Panc1 (cell line): ENCODE results near the gene RSPO4. TPM values are rescaled to one million over a fixed set of nuclear protein-coding genes. Genes with fewer than 3 reads are reported as not detected.

ENCODE experiments used
- ATAC-seq: fragments of 200-7000 bp; cut with Tn5 transposase; 2 replicates; pipeline ENCODE4 v1.9.1; 2020; ENCODE audit warnings: mild to moderate bottlenecking, moderate library complexity
- BruUV-seq: library from RNA; stranded (reverse); fragments of 400-500 nt; replicated peaks from 2 replicates; lab custom pipeline; 2021; lab: Mats Ljungman, UMichigan
- CTCF ChIA-PET: fragments of 300-600 bp; sonication (Branson Sonifier 250); formaldehyde crosslinking; loops from one replicate; lab custom pipeline; 2022; ENCODE audit warnings: antibody characterized with exemption; lab: Charles Lee
- POLR2A ChIA-PET: fragments of 300-600 bp; sonication (Branson Sonifier 250); formaldehyde crosslinking; loops from one replicate; lab custom pipeline; 2022; ENCODE audit warnings: antibody characterized with exemption; lab: Charles Lee
- DNase-seq: peaks from one replicate; pipeline ENCODE4 v3.0.0-alpha.2; 2010; ENCODE audit warnings: low read depth, low spot score
- H3K27ac ChIP-seq: 2 replicates; pipeline ENCODE4 v1.5.1; 2011; ENCODE audit warnings: mild to moderate bottlenecking, low read length, inconsistent platforms
- H3K27me3 ChIP-seq: fragments of 200-500 bp; sonication (Bioruptor generic); 2 replicates; pipeline ENCODE4 v1.6.0; 2014; ENCODE audit warnings: low read length, inconsistent platforms; ENCODE audit not compliant: control insufficient read depth, insufficient read depth
- H3K36me3 ChIP-seq: fragments of 200-500 bp; sonication (Bioruptor generic); 2 replicates; pipeline ENCODE4 v1.5.1; 2014; ENCODE audit warnings: inconsistent platforms, mild to moderate bottlenecking, low read length, moderate library complexity; ENCODE audit not compliant: control insufficient read depth, insufficient read depth
- H3K4me1 ChIP-seq: 2 replicates; pipeline ENCODE4 v1.5.1; 2011; ENCODE audit warnings: inconsistent platforms, mild to moderate bottlenecking, low read length, moderate library complexity; ENCODE audit not compliant: control insufficient read depth, insufficient read depth
- H3K4me3 ChIP-seq, 2 experiments: 2 replicates each; pipeline ENCODE4 v1.5.1; 2011 to 2012; ENCODE audit warnings: low read depth in 2 of 2, low read length in 2 of 2, mild to moderate bottlenecking in 2 of 2, inconsistent platforms in 1 of 2, moderate library complexity in 1 of 2
- H3K9me3 ChIP-seq: fragments of 200-500 bp; sonication (Bioruptor generic); 2 replicates; pipeline ENCODE4 v1.5.1; 2014; ENCODE audit warnings: low read depth, mild to moderate bottlenecking, inconsistent platforms, low read length, moderate library complexity; ENCODE audit not compliant: control insufficient read depth, insufficient read depth
- CTCF ChIP-seq: fragments of 450-650 bp; IDR thresholded peaks from 2 replicates; pipeline ENCODE4 v1.5.1; 2017; ENCODE audit warnings: mild to moderate bottlenecking
- POLR2AphosphoS5 ChIP-seq: IDR thresholded peaks from 2 replicates; pipeline ENCODE4 v1.6.1; 2012; ENCODE audit warnings: mild to moderate bottlenecking, low read depth, low read length, moderate library complexity
- REST ChIP-seq, 2 experiments: IDR thresholded peaks; 2 replicates each; pipeline ENCODE4 v1.6.1; 2011 to 2012; ENCODE audit warnings: low read depth in 2 of 2, control low read depth in 1 of 2, low read length in 1 of 2, mild to moderate bottlenecking in 1 of 2, moderate library complexity in 1 of 2; ENCODE audit not compliant: insufficient read depth in 1 of 2
- SIN3A ChIP-seq: IDR thresholded peaks from 2 replicates; pipeline ENCODE4 v1.6.1; 2012; ENCODE audit warnings: low read depth, mild to moderate bottlenecking, low read length, moderate library complexity, borderline replicate concordance; ENCODE audit not compliant: insufficient read depth
- TCF7L2 ChIP-seq: IDR thresholded peaks from 2 replicates; pipeline ENCODE4 v1.6.1; 2011; ENCODE audit warnings: mild to moderate bottlenecking, low read depth, low read length, inconsistent platforms
- in situ Hi-C: cut with HindIII; loops from 2 replicates; pipeline ENCODE4 v1.10.0; 2016; ENCODE audit warnings: low sequenced_read_pairs, low pct_unique_long_range_greater_than_20kb
- intact Hi-C: fragments of 100-400 bp; cut with micrococcal nuclease; formaldehyde crosslinking; loops from one replicate; pipeline ENCODE4 v1.10.0; 2022; ENCODE audit not compliant: unreplicated experiment
- total RNA-seq: library from RNA; stranded (reverse); gene quantifications from one replicate; pipeline ENCODE4 v1.2.1, GENCODE V29; 2021; ENCODE audit not compliant: unreplicated experiment

RSPO4 gene
- total RNA-seq, 1 experiment from 2014 or later = 0.54 TPM

GRCh38 chr20:955656-956055 is 46.5 kb downstream of the RSPO4 start:
- in situ Hi-C loops = no loop called here
- POLR2A ChIA-PET = no interaction called here
- DNase-seq (no peak), ATAC-seq (no peak)
- TF ChIP-seq CTCF = no peak
- TF ChIP-seq REST (IDR thresholded peaks at IDR 0.05; ENCODE audit: insufficient read depth in 1 of 2, low read depth in 2 of 2, low read length in 1 of 2) = no peak
- no peak for TF ChIP-seq SIN3A
- no peak for TF ChIP-seq TCF7L2
- no peak for TF ChIP-seq POLR2AphosphoS5
- Histone ChIP-seq H3K36me3 (no peaks in the 10 kb centered on the region), H3K27me3 (0 out of 2 replicates have a peak, but pooled peaks cover 9% of the 10 kb centered on the region), H3K9me3 (no peaks in the 10 kb centered on the region), H3K4me1 (no peaks in the 10 kb centered on the region; the same call in 1 of the 2 replicates), H3K4me3 (no peak overlapping the region), H3K27ac (no peak overlapping the region)
- no TSS peak for BruUV-seq
- CTCF ChIA-PET = interaction anchor here (0.7 to 5.3 kb wide), 3 partner anchors 122 to 153 kb away, joined by 3 to 50 read pairs (median 3); no protein-coding TSS in a partner anchor
- intact Hi-C loops = loop anchor here (1.0 to 5.0 kb wide), 2 partner anchors 139 to 152 kb away; no protein-coding TSS in a partner anchor

GRCh38 chr20:955111-955510 is 47.0 kb downstream of the RSPO4 start:
- no peak overlapping the region for H3K4me3 ChIP-seq
- 0 out of 2 replicates have a peak, but pooled peaks cover 9% of the 10 kb centered on the region for H3K27me3 ChIP-seq
- in situ Hi-C loops = no loop called here
- ChIA-PET CTCF (interaction anchor here (0.7 to 5.3 kb wide), 3 partner anchors 121 to 230 kb away, joined by 3 to 50 read pairs (median 4); no protein-coding TSS in a partner anchor), POLR2A (no interaction called here)
- no peaks in the 10 kb centered on the region; the same call in 1 of the 2 replicates for H3K4me1 ChIP-seq
- ATAC-seq = no peak
- no peaks in the 10 kb centered on the region for H3K9me3 ChIP-seq
- no peak for DNase-seq
- intact Hi-C loops = loop anchor here (5.0 kb wide), 1 partner anchor 152 kb away; no protein-coding TSS in a partner anchor
- TF ChIP-seq POLR2AphosphoS5 = no peak
- no peak for TF ChIP-seq TCF7L2
- TF ChIP-seq REST (IDR thresholded peaks at IDR 0.05; ENCODE audit: insufficient read depth in 1 of 2, low read depth in 2 of 2, low read length in 1 of 2) = no peak
- no peak for TF ChIP-seq SIN3A
- no peak for TF ChIP-seq CTCF
- no peaks in the 10 kb centered on the region for H3K36me3 ChIP-seq
- no TSS peak for BruUV-seq
- no peak overlapping the region for H3K27ac ChIP-seq
